GM19467 (cell line): ENCODE measurements around the gene ELOVL6.
"Not testable (repeated sequence)": the region's sequence is repeated elsewhere in the genome, so short reads cannot be mapped to it uniquely, and the experiment has no call there.

ENCODE experiments used
- ATAC-seq: cut with Tn5 transposase; IDR thresholded peaks from one replicate; pipeline ENCODE4 v1.9.1; 2021; ENCODE audit warnings: mild to moderate bottlenecking, moderate library complexity; ENCODE audit not compliant: unreplicated experiment

Gene ELOVL6

DNA sequence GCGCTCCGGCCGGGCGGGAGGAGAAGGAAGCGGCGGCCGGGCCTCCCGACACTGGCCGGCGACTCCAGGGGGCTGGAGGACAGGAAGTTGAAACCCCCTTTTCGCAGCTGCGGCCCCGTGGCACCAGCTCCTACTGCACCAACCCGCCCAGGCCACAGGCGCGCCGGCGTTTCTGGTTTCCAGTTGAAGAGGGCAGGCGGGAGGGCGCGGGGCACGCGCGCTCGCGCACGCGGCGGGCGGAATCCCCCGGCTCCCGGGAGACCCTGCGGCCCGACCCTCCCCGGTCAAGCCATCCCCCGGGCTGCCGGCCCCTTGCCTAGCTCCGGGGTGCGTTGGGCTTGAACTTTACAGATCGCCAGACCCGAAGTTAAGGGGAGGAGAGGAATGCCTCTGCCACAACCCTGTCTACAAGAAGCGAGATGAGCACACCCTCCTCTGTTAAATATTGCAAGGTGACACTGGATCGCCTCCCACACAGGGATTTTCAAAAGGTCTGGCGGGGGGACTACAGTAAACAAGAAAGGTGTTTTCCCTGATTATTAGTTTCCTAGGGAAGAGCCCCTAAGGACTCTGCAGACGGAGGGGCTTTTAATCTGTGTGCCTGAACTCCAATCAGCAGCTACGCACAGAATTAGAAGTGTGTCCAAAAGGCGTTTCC lies 1.4 kb downstream of the ELOVL6 start:
- peak; percentile 24 for ATAC-seq

DNA sequence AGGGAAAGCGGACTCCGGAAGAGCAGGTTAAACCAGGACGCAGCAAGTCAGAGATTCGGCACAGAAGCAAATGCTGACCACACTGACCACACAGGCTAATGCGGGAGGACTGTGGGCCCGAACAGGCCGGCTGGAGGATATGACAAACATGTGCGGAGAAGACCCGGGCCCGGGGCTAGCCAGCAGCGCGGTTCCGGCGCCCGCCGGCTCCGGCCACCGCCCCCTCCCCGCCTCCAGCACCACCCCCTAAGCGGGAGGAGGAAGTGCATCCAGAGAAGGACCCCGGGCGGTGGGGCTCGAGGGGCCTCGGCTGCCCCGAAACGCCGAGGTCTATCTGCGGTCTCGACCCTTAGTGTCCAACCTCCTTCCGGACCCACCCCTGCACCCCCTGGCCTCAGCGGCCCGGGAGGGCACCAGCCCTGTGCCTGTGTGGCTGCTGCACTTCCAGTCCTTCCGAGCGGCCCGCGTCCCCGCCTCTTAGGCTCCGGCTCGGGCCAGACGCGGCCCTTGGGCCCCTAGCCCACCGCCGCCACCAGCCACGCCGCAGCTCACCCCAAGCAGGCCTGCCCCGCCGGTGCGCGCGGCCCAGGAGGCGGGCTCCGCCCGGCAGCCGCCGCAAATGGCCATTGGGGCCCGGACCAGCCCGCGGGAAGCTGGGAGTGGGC lies 2.1 kb downstream of the ELOVL6 start:
- peak; percentile 33 for ATAC-seq

DNA sequence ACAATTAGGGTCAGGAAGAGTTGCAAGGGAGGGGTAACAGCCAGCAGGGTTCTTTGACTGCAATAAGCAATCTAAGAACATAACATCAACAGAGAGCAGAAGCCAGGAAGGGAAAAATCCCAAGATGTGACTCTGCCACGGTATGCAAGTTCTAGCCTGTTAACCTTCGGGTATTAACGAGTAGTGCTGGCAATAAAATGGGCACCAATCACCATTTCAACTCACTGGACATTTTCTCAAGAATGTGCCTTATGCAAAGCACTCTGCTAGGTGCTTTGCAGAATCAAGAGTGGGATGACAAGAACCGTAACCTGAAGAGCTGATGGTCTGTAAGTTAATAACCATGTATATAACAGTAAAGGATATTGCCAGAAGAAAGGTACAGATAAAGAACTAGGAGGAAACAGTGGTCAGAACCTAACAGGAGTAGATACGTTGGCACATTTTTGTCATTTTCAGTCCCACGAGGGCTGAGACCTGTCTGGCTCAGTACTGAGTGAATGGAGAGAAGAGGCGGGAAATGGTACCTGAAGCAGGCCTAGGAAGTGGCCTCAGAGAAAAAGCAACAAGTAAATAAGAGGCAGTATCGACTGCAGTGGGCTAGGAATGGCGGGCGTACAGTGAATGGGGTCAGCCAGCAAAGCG lies 2.7 kb downstream of the ELOVL6 start:
- ATAC-seq: peak; percentile 2

DNA sequence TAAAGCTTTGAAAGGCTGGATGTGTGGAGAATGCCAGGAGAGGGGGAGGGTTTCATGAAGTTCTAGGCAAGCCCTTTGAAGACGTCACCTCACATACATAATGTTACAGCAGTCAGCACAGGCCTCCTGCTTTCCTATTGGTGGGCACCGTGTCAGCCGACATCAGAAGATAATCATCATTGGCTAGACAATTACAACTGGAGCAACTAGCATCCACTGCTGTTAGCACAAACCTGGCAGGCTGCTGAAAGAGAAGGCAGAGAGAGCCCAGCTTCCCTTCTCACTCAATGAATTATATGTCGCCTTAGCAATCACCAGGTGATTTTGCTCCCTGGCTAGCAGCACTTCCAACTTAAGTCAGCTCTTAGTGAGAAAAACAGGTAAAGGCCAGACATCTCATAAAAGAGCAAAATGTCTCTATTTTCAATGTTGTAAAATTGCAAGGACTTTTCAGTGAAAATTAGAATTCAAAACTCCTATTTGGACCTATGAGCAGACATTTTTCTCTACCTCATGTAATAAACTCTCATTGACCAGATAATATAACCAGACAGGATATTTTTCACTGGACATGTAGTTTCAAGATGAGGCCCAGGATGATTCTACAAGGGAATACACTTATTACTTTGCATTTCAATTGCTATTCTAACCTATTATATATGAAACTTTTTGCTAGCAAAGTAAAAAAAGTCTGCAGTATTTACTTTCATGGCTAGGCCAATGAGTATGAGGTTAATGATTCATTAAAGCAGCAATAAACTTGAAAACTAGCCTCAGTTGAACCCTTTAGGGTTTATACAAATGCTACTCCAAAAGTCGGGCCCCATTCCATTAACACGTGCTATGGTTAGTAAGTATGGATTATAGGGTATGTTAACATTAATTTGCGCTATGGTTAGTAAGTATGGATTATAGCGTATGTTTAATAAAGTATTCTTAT lies 4.3 kb downstream of the ELOVL6 start:
- ATAC-seq: peak; percentile 66

DNA sequence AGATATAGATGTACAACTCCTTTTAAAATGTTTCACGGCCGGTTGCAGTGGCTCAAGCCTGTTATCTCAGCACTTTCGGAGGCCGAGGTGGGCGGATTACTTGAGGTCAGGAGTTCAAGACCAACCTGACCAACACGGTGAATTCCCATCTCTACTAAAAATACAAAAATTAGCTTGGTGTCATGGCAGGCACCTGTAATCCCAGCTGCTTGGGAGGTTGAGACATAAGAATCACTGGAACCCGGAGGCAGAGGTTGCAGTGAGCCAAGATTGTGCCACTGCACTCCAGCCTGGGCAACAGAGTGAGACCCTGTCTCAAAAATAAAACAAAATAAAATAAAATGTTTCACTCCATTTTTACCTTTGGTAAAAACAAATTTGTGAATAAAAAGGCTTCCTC lies 5.1 kb downstream of the ELOVL6 start:
- not testable (repeated sequence) for ATAC-seq

DNA sequence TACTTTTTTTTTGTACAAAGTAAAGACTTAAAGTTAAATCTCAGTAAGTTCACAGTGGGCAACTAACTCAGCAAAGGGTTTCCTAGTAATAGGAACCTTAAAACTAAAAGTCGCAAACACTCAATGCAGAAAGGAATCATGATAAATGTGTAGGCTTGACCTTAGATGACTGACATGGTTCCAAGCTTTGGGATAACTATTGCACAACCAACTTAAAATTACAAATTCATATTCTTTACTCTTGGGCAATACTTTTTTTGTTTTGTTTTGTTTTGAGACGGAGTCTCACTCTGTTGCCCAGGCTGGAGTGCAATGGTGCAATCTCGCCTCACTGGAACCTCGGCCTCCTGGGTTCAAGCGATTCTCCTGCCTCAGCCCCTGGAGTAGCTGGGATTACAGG lies 8.2 kb downstream of the ELOVL6 start:
- ATAC-seq: no peak

DNA sequence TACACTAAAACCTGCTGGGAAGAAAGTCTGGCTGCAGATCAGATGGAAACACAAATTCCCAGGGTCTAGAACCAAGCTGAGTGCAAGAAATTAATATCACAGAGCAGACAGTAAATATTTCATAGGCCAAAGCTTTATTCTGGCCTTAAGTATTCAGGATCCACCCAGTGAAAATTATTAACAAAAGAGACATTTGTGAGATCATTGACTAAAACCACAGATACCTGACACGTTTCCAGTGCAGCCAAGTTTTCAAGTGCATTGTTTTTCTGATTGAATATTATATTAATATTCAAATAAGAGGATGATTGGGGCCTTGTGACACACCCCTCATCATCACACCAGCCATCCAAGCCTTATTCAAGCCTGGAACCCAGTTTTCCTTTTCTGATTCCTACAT lies 10.3 kb downstream of the ELOVL6 start:
- ATAC-seq: no peak

DNA sequence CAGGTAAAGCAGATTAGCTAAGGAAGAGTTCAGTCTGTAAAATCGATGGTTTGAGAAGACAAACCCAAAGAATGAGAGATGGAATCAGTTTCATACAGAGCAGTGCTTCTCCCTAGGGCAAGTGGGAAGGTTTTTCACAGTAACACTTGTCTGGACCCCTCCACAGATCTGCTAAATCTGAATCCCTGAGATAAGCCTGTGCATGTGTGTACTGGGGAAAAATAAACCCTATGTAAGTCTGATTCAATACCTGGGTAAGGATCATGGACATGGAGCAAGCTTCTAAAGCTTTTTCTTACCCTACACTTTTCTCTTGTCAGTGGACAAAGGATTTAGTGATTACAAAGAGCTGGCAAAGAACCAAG lies 13.6 kb downstream of the ELOVL6 start:
- no peak for ATAC-seq

DNA sequence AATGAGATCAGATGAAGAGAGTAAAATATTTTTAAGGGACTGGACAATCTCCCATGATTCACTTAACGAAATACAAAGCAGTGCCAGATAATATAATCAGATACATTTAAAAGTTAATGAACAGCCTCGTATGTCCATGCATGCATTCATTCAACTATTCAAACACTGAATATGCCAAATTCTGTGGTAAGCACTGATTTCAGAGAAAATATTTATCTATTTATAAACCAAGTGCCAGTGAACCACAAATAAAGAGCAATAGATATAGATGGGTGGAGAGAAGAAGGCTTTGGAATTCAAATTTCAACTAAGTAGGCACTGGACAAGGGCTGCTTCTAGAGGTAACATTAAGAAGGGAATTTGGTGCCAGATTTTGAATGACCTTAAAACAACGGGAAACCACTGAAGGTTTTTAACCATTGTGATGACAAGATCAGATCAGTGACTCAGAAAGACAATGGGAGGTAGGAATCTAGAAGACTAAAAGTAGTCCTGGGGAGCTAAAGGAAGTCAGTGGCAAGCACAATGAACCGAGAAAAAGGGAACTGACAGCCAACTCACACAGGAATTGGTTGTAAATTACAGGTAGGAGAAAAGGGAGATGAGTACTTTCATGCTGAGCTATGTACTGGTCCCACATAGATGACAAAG lies 14.2 kb downstream of the ELOVL6 start:
- ATAC-seq: no peak

DNA sequence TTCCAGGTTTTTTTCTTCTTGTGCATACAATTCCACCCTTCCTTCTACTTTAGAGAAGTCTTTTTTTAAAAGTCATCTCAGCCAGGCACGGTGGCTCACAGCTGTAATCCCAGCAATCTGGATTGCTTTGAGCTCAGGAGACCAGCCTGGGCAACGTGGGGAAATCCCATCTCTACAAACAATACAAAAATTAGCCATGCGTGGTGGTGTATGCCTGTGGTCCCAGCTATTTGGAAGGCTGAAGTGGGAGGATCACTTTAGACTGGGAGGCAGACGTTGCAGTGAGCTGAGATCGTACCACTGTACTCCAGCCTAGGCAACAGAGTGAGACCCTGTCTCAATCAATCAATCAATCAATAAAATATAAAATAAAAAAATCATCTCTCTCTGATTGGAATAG lies 14.8 kb downstream of the ELOVL6 start:
- ATAC-seq: no peak

DNA sequence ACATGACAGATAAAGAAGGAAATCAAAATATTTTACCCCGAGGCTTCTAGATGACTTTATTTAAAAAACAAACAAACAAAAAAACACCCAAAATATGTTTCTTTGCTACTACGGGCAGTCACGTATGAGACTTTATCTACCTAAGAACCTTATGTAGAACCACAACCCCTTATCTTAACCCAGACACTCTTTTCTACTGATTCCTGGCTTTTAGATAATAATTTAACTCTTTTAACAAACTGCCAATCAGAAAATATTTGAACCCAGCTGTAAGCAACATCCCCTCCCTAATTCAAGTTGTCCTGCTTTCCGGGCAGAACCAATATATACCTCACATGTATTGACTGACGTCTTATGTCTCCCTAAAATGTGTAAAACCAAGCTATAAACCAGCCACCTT lies 15.4 kb downstream of the ELOVL6 start:
- ATAC-seq: no peak

DNA sequence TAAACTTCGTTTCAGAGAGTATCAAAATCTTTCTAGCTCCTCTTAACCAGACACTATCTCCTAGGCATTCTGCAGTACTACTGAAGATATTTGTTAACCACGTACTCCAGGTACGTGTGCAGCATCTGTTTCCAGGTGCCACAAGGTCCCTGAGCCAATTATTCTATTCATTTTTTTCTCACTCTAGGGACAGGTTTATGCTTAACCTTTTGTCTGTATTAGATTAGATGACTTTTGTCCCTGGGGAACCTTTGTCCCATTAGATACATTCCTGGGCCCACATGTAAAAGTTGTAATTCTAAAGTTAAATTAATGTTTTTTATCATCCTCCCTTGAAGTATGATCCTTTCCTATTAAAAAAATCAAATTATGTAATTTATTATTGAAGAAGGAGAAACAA lies 16.5 kb downstream of the ELOVL6 start:
- ATAC-seq: no peak

DNA sequence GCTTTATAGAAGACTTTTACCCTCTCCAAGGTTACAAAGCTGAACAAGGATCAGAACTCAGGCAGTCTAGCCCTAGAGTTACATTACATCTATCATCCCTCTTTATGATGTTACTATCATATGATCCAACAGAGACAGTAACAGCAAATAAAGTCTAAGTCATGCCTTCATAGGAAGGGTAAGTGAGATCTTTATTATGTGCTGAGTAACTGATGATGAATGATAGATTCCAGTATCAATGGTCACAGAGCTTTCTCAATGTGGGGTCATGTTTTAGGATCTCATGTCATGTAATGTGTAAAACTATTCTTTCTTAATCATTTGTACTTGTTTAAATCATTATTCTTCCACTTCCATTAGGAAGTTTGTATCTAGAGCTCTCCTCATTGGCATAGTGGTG lies 22.8 kb downstream of the ELOVL6 start:
- no peak for ATAC-seq

DNA sequence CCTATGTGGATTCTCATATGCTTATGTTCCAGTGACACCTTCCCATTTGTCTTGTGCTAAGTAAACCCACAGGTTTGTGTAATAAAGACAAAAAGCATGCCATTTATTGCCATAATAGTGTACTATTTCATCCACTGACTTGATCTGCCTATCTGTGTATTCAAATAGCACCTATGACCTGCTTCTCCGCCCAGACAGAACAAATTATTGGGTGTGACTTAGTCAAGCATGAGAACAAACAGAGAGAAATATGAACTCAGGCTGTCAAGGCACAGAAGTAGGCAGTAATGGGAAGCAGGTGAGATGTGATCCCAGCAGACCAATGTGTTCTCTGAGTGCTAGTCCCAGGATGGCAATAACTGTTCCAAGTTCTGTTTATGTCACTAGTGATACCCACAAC lies 25.4 kb downstream of the ELOVL6 start:
- ATAC-seq: no peak

DNA sequence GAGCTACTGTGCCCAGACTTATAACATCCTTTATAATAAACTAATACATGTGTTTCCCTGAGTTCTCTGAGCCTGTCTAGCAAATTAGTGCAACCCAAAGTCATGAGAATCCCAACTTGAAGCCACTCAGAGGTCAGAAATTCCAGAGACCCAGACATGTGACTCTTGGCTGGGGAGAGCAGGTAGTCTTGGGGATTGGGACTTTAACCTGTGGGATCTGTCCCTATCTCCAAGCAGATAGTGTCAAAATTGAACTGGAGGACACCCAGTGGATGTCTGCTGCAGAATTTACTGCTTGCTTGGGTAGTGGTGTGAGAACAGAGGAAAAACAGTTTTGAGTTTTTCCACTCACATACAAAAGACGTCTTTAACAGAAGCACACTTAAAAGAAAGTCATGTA lies 26.4 kb downstream of the ELOVL6 start:
- ATAC-seq: no peak

DNA sequence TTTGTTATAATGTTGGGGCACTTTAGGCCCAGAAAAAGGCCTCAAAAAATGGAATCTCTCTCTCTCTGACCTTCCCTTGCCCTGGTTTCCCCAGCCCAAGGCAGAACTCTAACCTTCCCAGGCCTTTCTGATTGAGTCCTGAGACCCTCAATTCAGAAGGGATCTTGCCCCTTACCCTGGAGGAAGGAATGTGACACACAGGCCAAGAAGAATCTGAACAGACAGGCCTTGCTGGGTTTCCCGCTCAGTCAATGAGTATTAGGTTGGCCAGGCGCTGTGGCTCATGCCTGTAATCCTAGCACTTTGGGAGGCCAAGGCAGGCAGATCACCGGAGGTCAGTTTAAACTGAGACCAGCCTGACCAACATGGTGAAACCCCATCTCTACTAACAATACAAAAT lies 27.6 kb downstream of the ELOVL6 start:
- ATAC-seq: no peak

DNA sequence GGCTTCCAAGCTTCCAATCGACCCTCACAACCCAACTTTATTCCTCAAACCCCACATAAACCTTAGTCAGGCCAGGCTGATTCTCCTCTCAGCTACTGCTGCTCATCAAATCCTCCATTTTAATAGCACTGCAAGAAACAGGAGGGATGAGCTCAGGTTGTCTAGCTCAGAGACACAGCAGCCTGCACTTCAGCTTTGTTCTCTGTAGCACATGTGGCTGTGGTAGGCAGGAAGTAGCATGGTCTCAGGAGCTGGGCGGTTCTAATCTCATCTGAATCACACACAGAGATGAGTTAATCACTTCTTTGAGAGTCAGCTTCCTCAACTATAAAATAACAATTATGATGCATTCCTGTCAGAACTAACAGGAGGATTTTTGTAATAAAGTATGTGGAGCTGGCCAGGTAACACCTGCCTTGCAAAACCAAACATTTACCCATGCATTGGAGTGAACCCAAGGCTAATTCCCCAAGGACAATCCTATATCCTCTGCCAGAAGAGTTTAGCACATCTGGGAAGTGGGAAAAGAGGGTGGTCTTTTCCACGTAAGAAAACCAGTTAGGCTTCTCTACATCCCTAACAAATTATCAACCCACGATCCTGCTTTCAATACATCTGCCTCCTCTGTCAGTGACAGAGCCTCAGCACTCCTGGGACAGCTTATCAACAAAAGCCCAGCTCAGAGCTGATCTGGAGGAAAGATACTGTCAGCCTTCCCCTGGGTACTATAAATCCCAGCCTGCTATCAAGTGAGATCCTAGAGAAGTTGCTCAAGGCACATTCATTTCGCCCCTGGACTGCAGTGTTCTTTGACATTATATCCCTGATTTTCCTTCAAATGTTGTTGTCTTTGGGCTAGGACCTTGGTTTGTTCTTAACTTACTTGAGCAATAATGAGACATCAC lies 32.8 kb downstream of the ELOVL6 start:
- ATAC-seq: peak; percentile 80

DNA sequence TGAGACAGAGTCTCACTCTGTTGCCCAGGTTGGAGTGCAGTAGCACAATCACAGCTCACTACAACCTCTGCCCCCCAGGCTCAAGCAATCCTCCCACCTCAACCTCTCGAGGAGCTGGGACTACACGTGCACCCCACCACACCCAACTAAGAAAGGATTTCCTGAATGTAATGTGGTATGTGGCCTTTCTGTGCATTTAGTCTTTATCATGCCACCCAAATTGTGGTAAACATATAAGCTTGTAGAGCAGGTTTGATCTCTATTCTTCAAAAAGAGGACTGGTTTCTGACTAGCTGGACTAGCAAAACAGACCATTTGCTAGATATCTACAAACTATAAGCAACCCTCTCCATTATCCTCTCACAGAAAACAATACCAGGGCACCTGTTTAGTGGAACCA lies 33.6 kb downstream of the ELOVL6 start:
- ATAC-seq: no peak

DNA sequence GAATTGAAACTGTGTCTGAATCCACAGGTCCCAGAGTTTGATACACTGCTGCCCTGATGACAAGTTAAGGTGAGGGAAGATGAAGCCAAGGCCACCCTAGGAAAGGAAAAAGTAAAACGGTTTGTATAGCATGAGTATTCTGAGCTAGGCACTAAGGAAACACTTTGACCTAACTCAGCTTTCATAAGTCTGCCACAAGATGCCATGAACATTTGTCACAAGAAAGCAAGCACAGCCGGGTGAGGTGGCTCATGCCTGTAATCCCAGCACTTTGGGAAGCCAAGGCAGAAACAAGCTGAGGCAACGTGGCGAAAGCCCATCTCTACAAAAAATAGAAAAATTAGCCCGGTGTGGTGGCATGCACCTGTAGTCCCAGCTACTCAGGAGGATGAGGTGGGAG lies 34.2 kb downstream of the ELOVL6 start:
- ATAC-seq: no peak
